IMR-90 (cell line): ENCODE measurements around the gene PSMB3. TPM values are rescaled to one million over a fixed set of nuclear protein-coding genes. Genes with fewer than 3 reads are reported as not detected.

ENCODE experiments used
- ATAC-seq: fragments of 200-7000 bp; cut with Tn5 transposase; 2 replicates; pipeline ENCODE4 v1.9.1; 2020; ENCODE audit warnings: low read depth, mild to moderate bottlenecking, moderate library complexity
- BruUV-seq: library from RNA; stranded (reverse); fragments of 400-500 nt; replicated peaks from 2 replicates; lab custom pipeline; 2021; lab: Mats Ljungman, UMichigan
- CTCF ChIA-PET: fragments of 300-600 bp; formaldehyde crosslinking; extraction: SDS; loops from one replicate; lab custom pipeline; 2021; ENCODE audit warnings: antibody characterized with exemption; lab: Yijun Ruan, JAX
- POLR2A ChIA-PET: fragments of 300-600 bp; sonication (Branson Sonifier 250); formaldehyde crosslinking; loops from one replicate; lab custom pipeline; 2022; ENCODE audit warnings: antibody characterized with exemption; ENCODE audit not compliant: unreplicated experiment; lab: Charles Lee
- DNase-seq: peaks from one replicate; pipeline ENCODE4 v3.0.0; 2013
- H2AFZ ChIP-seq: replicated peaks from 2 replicates; pipeline ENCODE3; 2013; ENCODE audit warnings: low read length, mild to moderate bottlenecking; ENCODE audit not compliant: poor library complexity
- H2AK5ac ChIP-seq: 2 replicates; pipeline ENCODE4 v1.6.1; 2013; ENCODE audit warnings: low read depth, low read length, inconsistent platforms
- H2AK9ac ChIP-seq: replicated peaks from 2 replicates; pipeline ENCODE3; 2013; ENCODE audit warnings: mild to moderate bottlenecking, low read depth, low read length, moderate library complexity; ENCODE audit not compliant: poor library complexity
- H2BK120ac ChIP-seq: 2 replicates; pipeline ENCODE4 v1.6.1; 2013; ENCODE audit warnings: low read depth, low read length, inconsistent platforms
- H2BK15ac ChIP-seq: 3 replicates; pipeline ENCODE4 v1.6.1; 2013; ENCODE audit warnings: low read depth, low read length, inconsistent platforms
- H2BK20ac ChIP-seq: 2 replicates; pipeline ENCODE4 v1.6.1; 2013; ENCODE audit warnings: low read depth, mild to moderate bottlenecking, inconsistent platforms, low read length, moderate library complexity
- H2BK5ac ChIP-seq: 2 replicates; pipeline ENCODE4 v1.6.1; 2013; ENCODE audit warnings: mild to moderate bottlenecking, low read depth, low read length, inconsistent platforms; ENCODE audit not compliant: poor library complexity, severe bottlenecking
- H3K14ac ChIP-seq: replicated peaks from 2 replicates; pipeline ENCODE4 v1.6.1; 2013; ENCODE audit warnings: low read depth, low read length, inconsistent platforms
- H3K18ac ChIP-seq: 2 replicates; pipeline ENCODE4 v1.6.1; 2013; ENCODE audit warnings: low read depth, low read length, control low read depth
- H3K23ac ChIP-seq: 2 replicates; pipeline ENCODE4 v1.6.1; 2013; ENCODE audit warnings: low read depth, low read length, inconsistent platforms
- H3K27ac ChIP-seq: 2 replicates; pipeline ENCODE4 v1.5.1; 2013; ENCODE audit warnings: mild to moderate bottlenecking, control low read depth, low read length; ENCODE audit not compliant: insufficient read depth
- H3K27me3 ChIP-seq: 2 replicates; pipeline ENCODE4 v1.6.1; 2013; ENCODE audit warnings: low read length; ENCODE audit not compliant: control insufficient read depth, insufficient read depth
- H3K36me3 ChIP-seq: 2 replicates; pipeline ENCODE4 v1.6.1; 2013; ENCODE audit warnings: low read length, mixed read lengths; ENCODE audit not compliant: control insufficient read depth, insufficient read depth
- H3K4ac ChIP-seq: 2 replicates; pipeline ENCODE4 v1.6.1; 2013; ENCODE audit warnings: low read depth, low read length, inconsistent platforms
- H3K4me1 ChIP-seq: 2 replicates; pipeline ENCODE4 v1.6.1; 2013; ENCODE audit warnings: low read length, mixed read lengths; ENCODE audit not compliant: control insufficient read depth, insufficient read depth
- H3K4me2 ChIP-seq: 2 replicates; pipeline ENCODE4 v1.6.1; 2013; ENCODE audit warnings: low read depth, mild to moderate bottlenecking, control low read depth, low read length, moderate library complexity
- H3K4me3 ChIP-seq: 2 replicates; pipeline ENCODE4 v1.5.1; 2013; ENCODE audit warnings: low read depth, mild to moderate bottlenecking, control low read depth, low read length, moderate library complexity; ENCODE audit not compliant: insufficient read depth
- H3K56ac ChIP-seq: 2 replicates; pipeline ENCODE4 v1.6.1; 2013; ENCODE audit warnings: low read length, inconsistent platforms; ENCODE audit not compliant: insufficient read depth; ENCODE audit errors: extremely low read depth
- H3K79me1 ChIP-seq, 2 experiments: 2 replicates each; pipeline ENCODE4 v1.6.1; 2013; ENCODE audit warnings: low read length in 2 of 2, inconsistent platforms in 1 of 2, low read depth in 1 of 2
- H3K9ac ChIP-seq: 2 replicates; pipeline ENCODE4 v1.6.1; 2013; ENCODE audit warnings: low read depth, low read length, control low read depth
- H3K9me1 ChIP-seq: 2 replicates; pipeline ENCODE4 v1.6.1; 2013; ENCODE audit warnings: low read length, inconsistent platforms; ENCODE audit not compliant: insufficient read depth
- H3K9me3 ChIP-seq: 2 replicates; pipeline ENCODE4 v1.6.1; 2013; ENCODE audit warnings: low read length; ENCODE audit not compliant: control insufficient read depth, insufficient read depth
- H4K20me1 ChIP-seq: 2 replicates; pipeline ENCODE4 v1.6.1; 2013; ENCODE audit warnings: low read length, inconsistent platforms; ENCODE audit not compliant: insufficient read depth
- H4K5ac ChIP-seq: 2 replicates; pipeline ENCODE4 v1.6.1; 2013; ENCODE audit warnings: mild to moderate bottlenecking, low read depth, low read length, control low read depth
- H4K8ac ChIP-seq, 2 experiments: 2 replicates each; pipeline ENCODE4 v1.6.1; 2013; ENCODE audit warnings: low read depth in 2 of 2, low read length in 2 of 2, control low read depth in 1 of 2, inconsistent platforms in 1 of 2
- H4K91ac ChIP-seq: 2 replicates; pipeline ENCODE4 v1.6.1; 2013; ENCODE audit warnings: low read depth, low read length, inconsistent platforms; ENCODE audit not compliant: insufficient read depth
- BHLHE40 ChIP-seq: fragments of 150-350 bp; IDR thresholded peaks from 2 replicates; pipeline ENCODE4 v1.6.1; 2016; ENCODE audit warnings: mild to moderate bottlenecking, low read depth, low read length
- CHD1 ChIP-seq: IDR thresholded peaks from 2 replicates; pipeline ENCODE4 v1.6.1; 2012; ENCODE audit warnings: low read depth, low read length, improper control_type of control experiment
- CTCF ChIP-seq: conservative IDR thresholded peaks from 2 replicates; pipeline ENCODE4 v1.5.1; 2012; ENCODE audit warnings: mild to moderate bottlenecking, low read depth, low read length, improper control_type of control experiment
- FOS ChIP-seq: fragments of 150-350 bp; IDR thresholded peaks from 2 replicates; pipeline ENCODE4 v1.6.1; 2016; ENCODE audit warnings: low read depth, low read length
- MAFK ChIP-seq: IDR thresholded peaks from 2 replicates; pipeline ENCODE4 v1.6.1; 2012; ENCODE audit warnings: low read depth, low read length, improper control_type of control experiment
- MAZ ChIP-seq: IDR thresholded peaks from 2 replicates; pipeline ENCODE4 v1.6.1; 2012; ENCODE audit warnings: low read depth, mild to moderate bottlenecking, low read length, improper control_type of control experiment, moderate library complexity, borderline replicate concordance
- MXI1 ChIP-seq: IDR thresholded peaks from 2 replicates; pipeline ENCODE4 v1.6.1; 2012; ENCODE audit warnings: low read depth, mild to moderate bottlenecking, low read length, moderate library complexity, borderline replicate concordance
- NFE2L2 ChIP-seq: fragments of 150-350 bp; IDR thresholded peaks from 2 replicates; pipeline ENCODE4 v1.6.1; 2016; ENCODE audit warnings: low read depth, mild to moderate bottlenecking, low read length
- POLR2A ChIP-seq: IDR thresholded peaks from 2 replicates; pipeline ENCODE4 v1.6.1; 2012; ENCODE audit warnings: mild to moderate bottlenecking, low read depth, low read length
- RAD21 ChIP-seq: IDR thresholded peaks from 2 replicates; pipeline ENCODE4 v1.6.1; 2012; ENCODE audit warnings: low read length, improper control_type of control experiment
- RCOR1 ChIP-seq: IDR thresholded peaks from 2 replicates; pipeline ENCODE4 v1.6.1; 2012; ENCODE audit warnings: mild to moderate bottlenecking, low read length, improper control_type of control experiment; ENCODE audit not compliant: insufficient replicate concordance
- RFX5 ChIP-seq: IDR thresholded peaks from 2 replicates; pipeline ENCODE4 v1.8.0; 2012; ENCODE audit warnings: low read depth, mild to moderate bottlenecking, low read length, moderate library complexity
- WGBS, 2 experiments: methylation state at CpG; one replicate each; pipeline versions ENCODE4 v1.1.5 to v1.1.7; 2013; ENCODE audit warnings: missing lambda C conversion rate in 2 of 2; ENCODE audit not compliant: insufficient read length in 1 of 2; ENCODE audit errors: extremely low coverage in 2 of 2; 5-methylcytosine and 5-hydroxymethylcytosine counted together
- dilution Hi-C: fragments of 300-500 bp; cut with HindIII; formaldehyde crosslinking; loops from one replicate; pipeline ENCODE4 v1.14.3; 2018; ENCODE audit warnings: low sequenced_read_pairs; ENCODE audit not compliant: unreplicated experiment
- in situ Hi-C: fragments of 300-500 bp; cut with MboI; formaldehyde crosslinking; loops from 3 replicates; pipeline ENCODE4 v1.14.3; 2019; ENCODE audit warnings: low sequenced_read_pairs, inconsistent platforms, mixed read lengths
- intact Hi-C: fragments of 100-400 bp; cut with micrococcal nuclease; formaldehyde crosslinking; loops from 2 replicates; pipeline ENCODE4 v1.10.0; 2022
- polyA plus RNA-seq, 3 experiments: library from polyadenylated mRNA; depleted of rRNA; stranded (reverse); fragments of >200 nt; gene quantifications; 2 replicates each; pipeline ENCODE4 v1.2.3, GENCODE V29; 2012; ENCODE audit warnings: low replicate concordance in 1 of 3
- total RNA-seq: library from RNA; depleted of rRNA; stranded (reverse); fragments of >200 nt; gene quantifications from 2 replicates; pipeline ENCODE4 v1.2.3, GENCODE V29; 2012
- TF ChIP-seq, protein P1 (sequence below): fragments of 150-350 bp; IDR thresholded peaks from 2 replicates; pipeline ENCODE4 v1.6.1; 2016; ENCODE audit warnings: low read depth, mild to moderate bottlenecking, low read length, moderate library complexity, borderline replicate concordance

Gene PSMB3
- total and polyA plus RNA-seq, 2 of the 4 experiments (the other 2 are of a cell fraction), result 480 to 828 TPM

- no TSS peak for BruUV-seq
- Histone ChIP-seq H2AFZ (no peak overlapping the region), H4K20me1 (peaks cover 27% of the 10 kb centered on the region; the same call in 1 of the 2 replicates), H3K4me1 (peaks cover 4% of the 10 kb centered on the region; the same call in 1 of the 2 replicates), H3K27me3 (no peaks in the 10 kb centered on the region), H3K4ac (no peak overlapping the region), H3K18ac (no peak overlapping the region), H3K14ac (no peak overlapping the region), H2BK20ac (no peak overlapping the region), H2AK5ac (no peak overlapping the region), H4K8ac (no peak overlapping the region), H2BK15ac (no peak overlapping the region), H2BK120ac (no peak overlapping the region), H3K9ac (no peak overlapping the region), H3K4me3 (no peak overlapping the region), H3K9me1 (peaks cover 3% of the 10 kb centered on the region; the same call in 1 of the 2 replicates), H3K9me3 (no peaks in the 10 kb centered on the region), H3K79me1 (peaks cover 17 to 45% of the 10 kb centered on the region in 2 experiments; a peak in 3 of 4 replicates), H4K91ac (no peak overlapping the region), H3K36me3 (peaks cover 48% of the 10 kb centered on the region), H2BK5ac (no peak overlapping the region), H3K56ac (no peak overlapping the region), H3K27ac (no peak overlapping the region), H3K4me2 (no peak overlapping the region), H3K23ac (no peak overlapping the region), H2AK9ac (no peak overlapping the region), H4K5ac (no peak overlapping the region)
- ATAC-seq (no peak), DNase-seq (no peak)
- dilution Hi-C loops (no loop called here), intact Hi-C loops (no loop called here), in situ Hi-C loops (no loop called here)
- WGBS, 2 experiments, result 68% methylated on average over 6 of the region's 13 CpGs; no CpG with 5 or more reads in 1 of the 2 experiments
- ChIA-PET POLR2A (no interaction called here), CTCF (interaction anchor here (0.6 kb wide), 1 partner anchor 22 kb away, joined by 4 read pairs; no protein-coding TSS in a partner anchor)
- TF ChIP-seq MAFK (no peak), BHLHE40 (no peak), MXI1 (no peak), RAD21 (no peak), NFE2L2 (no peak), CTCF (no peak), FOS (no peak), MAZ (no peak), CHD1 (no peak), POLR2A (no peak), RFX5 (no peak), RCOR1 (no peak)
- TF ChIP-seq, protein P1, sequence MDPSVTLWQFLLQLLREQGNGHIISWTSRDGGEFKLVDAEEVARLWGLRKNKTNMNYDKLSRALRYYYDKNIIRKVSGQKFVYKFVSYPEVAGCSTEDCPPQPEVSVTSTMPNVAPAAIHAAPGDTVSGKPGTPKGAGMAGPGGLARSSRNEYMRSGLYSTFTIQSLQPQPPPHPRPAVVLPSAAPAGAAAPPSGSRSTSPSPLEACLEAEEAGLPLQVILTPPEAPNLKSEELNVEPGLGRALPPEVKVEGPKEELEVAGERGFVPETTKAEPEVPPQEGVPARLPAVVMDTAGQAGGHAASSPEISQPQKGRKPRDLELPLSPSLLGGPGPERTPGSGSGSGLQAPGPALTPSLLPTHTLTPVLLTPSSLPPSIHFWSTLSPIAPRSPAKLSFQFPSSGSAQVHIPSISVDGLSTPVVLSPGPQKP, result no peak
These were observed 42.5 kb upstream of the PSMB3 start for GRCh38 chr17:38709864-38710603.
